GM21723 (cell line): ENCODE results near the gene TACR1.

ENCODE experiments used
- ATAC-seq: cut with Tn5 transposase; IDR thresholded peaks from one replicate; pipeline ENCODE4 v1.9.1; 2021; ENCODE audit warnings: mild to moderate bottlenecking, moderate library complexity; ENCODE audit not compliant: unreplicated experiment

Gene TACR1

GRCh38 chr2:75055142-75055819, 144.0 kb downstream of the TACR1 start:
- no peak for ATAC-seq

- ATAC-seq, result no peak
Observed at GRCh38 chr2:75054296-75054695, 145.0 kb downstream of the TACR1 start.

GRCh38 chr2:75053484-75054112, 145.7 kb downstream of the TACR1 start:
- ATAC-seq, result peak; percentile 84

- ATAC-seq, result no peak
Observed at GRCh38 chr2:75047992-75048625, 151.2 kb downstream of the TACR1 start.

- ATAC-seq, result no peak
Observed at GRCh38 chr2:75047189-75047991, 151.9 kb downstream of the TACR1 start.

GRCh38 chr2:75045526-75046050, 153.7 kb downstream of the TACR1 start:
- no peak for ATAC-seq

GRCh38 chr2:75044291-75044690, 155.0 kb downstream of the TACR1 start:
- ATAC-seq, result no peak

- no peak for ATAC-seq
Observed at GRCh38 chr2:75042823-75043222, 156.5 kb downstream of the TACR1 start.

GRCh38 chr2:75041731-75042600, 157.4 kb downstream of the TACR1 start:
- no peak for ATAC-seq

- ATAC-seq, result no peak
Observed at GRCh38 chr2:75041226-75041625, 158.1 kb downstream of the TACR1 start.

- no peak for ATAC-seq
Observed at GRCh38 chr2:75035444-75036353, 163.6 kb downstream of the TACR1 start.

GRCh38 chr2:75033516-75033915, 165.8 kb downstream of the TACR1 start:
- ATAC-seq, result no peak

GRCh38 chr2:75031906-75032803, 167.2 kb downstream of the TACR1 start:
- ATAC-seq, result no peak

- no peak for ATAC-seq
Observed at GRCh38 chr2:75031171-75031570, 168.1 kb downstream of the TACR1 start.

- ATAC-seq, result no peak
Observed at GRCh38 chr2:75030218-75031009, 168.9 kb downstream of the TACR1 start.

GRCh38 chr2:75027886-75028285, 171.4 kb downstream of the TACR1 start:
- ATAC-seq, result no peak

- ATAC-seq, result no peak
Observed at GRCh38 chr2:75025633-75026380, 173.5 kb downstream of the TACR1 start.
